ENCODE results near the gene TRDMT1.

- TF ChIP-seq CTCF (optimal IDR thresholded peaks at IDR 0.05 in 1 of 3, IDR thresholded peaks at IDR 0.05 in 1 of 3, conservative IDR thresholded peaks at IDR 0.05 in 1 of 3; ENCODE audit: extremely low read depth in 1 of 3, insufficient read depth in 2 of 3, low read length in 3 of 3) (no peak), EZH2 (IDR thresholded peaks at IDR 0.05; ENCODE audit: low read length) (no peak)
Measured at GRCh38 chr10:17237915-17238444, 36.5 kb upstream of the TRDMT1 start.

Measured in keratinocyte (primary cell).